COLO829 (cell line): ENCODE data around the gene TMC3.
A peak's percentile ranks its signal among the peaks of the same experiment; 100 is the strongest.
"Not testable (repeated sequence)": the region's sequence is repeated elsewhere in the genome, so short reads cannot be mapped to it uniquely, and the experiment has no call there.

ENCODE experiments used
- DNase-seq: peaks from one replicate; pipeline ENCODE4 v3.0.0; 2012; ENCODE audit warnings: low spot score

The TMC3 gene

DNA sequence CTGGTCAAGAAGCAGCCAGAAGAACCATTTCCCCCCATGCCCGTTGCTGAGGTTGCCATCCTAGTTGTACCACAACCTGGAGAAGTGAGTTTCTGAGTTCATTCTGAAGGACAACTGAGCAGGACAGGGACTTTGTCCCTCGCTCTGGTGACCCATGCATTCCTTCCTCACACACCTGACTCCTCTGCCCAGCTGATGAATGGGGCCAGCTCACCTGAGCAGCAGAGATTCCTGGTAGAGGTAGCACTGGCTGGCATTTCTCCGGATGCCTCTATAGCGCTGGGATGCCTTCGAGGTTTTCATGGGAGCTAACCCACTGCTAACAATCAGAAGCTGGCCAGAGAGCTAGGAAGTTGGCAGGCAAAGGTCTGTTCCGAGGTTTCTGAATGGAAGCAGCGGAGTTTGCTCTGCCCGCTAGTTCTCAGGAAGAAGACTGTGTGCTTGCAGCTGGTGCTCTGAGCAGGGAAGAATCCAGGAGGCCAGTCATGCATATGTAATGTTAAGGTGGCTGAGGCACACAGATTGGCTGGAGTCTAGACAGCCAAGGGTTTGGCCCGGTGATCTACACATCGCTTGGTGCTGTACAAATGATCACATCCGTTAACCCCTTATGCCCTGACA, at the start of gene TMC3:
Gene TMC3, minus strand, starts transcription at position 439 of the 621 bp plus-strand sequence. Its CDS starts 136 bp downstream, at position 303.
- DNase-seq: no peak

DNA sequence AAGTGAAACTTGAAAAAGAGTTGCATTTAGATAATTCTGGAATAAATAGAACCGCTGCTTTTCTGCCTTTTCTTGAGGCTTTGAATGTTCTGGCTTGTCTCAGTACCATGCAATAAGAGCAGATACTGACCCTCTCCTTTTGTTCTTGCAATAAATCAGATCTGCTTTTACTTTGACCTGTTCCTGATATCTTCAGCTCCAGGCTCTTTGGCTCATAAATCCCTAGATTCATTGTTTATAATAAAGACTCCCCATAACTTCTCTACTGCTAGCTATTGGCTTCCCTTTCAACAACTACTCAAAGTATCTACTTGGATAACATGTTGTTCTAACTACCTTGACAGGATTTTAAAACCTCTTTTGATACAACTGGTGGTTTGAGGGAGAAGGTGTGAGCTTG, 47.4 kb upstream of the TMC3 start:
- no peak for DNase-seq

DNA sequence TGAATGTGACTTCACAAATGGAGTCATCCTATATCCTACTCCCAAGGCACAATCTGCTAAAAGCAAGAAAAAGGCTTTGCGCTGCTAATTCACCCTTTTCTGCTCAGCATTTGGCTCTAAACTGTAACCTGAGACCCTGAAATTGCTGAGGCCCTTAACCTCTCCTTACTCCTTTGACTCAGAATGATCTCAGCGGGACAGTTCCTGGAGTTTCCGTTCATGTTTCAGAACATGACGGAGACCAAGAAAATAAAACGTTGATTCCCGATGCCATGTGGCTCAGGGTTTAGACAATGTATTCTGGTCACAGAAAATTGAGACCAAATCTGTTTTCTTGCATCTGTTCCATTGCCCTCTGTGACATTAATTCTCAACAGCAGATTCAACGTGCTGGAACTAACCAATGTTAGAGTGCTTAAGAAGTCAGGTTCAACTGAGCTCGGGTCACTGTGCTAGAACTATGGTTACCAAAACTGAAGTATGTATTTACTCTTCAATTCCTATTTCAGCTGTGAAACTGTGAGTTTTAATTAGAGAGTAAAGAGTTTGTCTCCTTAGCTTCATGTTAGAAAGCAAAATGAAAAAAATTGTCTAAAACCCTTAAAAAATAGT, 45.4 kb upstream of the TMC3 start:
- no peak for DNase-seq

DNA sequence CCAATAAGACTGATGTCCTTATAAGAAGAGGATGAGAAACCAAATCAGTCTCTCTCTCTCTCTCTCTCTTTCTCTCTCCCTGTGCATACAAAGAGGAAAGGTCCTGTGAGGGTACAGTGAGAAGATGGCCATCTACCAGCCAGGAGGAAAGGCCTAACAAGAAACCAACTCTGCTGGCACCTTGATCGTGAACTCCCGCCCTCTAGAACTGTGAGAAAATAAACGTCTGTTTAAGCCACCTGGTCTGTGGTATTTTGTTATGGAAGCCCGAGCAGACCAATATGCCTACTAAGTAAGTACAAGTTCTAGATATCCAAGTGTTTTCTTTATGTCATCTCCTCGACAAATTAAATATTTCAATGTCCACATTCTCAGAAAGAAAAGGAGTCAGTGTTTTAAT, 44.9 kb upstream of the TMC3 start:
- DNase-seq: no peak

DNA sequence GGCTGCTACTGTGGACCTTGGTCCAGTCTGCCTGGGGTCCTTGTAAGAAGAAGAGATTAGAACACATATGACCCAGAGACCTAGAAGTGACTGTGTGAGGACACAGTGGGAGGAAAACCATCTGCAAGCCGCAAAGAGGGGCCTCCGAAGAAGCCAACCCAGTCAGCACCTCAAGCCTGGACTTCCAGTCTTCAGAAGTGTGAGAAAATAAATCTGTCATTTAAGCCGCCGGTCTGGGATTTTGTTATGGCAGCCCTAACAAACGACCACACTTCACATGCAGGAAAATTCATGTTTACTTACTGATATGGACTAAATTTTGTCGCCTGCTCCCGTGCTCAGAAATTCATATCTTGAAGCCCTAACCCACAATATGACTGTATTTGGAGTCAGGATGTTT, 44.4 kb upstream of the TMC3 start:
- DNase-seq: no peak

DNA sequence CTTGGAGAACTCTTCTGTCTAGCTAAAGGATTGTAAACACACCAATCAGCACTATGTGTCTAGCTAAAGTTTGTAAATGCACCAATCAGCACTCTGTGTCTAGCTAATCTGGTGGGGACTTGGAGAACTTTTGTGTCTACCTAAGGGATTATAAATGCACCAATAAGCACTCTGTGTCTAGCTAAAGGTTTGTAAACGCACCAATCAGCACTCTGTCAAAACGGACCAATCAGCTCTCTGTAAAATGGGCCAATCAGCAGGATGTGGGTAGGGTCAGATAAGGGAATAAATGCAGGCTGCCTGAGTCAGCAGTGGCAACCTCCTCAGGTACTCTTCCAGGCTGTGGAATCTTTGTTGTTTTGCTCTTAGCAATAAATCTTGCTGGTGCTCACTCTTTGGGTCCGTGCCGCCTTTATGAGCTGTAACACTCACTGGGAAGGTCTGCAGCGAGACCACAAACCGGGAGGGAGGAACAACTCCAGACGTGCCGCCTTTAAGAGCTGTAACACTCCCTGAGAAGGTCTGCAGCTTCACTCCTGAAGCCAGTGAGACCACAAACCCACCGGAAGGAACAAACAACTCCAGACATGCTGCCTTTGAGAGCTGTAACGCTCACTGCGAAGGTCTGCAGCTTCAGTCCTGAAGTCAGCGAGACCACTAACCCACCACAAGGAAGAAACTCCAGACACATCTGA, 40.4 kb upstream of the TMC3 start:
- not testable (repeated sequence) for DNase-seq

DNA sequence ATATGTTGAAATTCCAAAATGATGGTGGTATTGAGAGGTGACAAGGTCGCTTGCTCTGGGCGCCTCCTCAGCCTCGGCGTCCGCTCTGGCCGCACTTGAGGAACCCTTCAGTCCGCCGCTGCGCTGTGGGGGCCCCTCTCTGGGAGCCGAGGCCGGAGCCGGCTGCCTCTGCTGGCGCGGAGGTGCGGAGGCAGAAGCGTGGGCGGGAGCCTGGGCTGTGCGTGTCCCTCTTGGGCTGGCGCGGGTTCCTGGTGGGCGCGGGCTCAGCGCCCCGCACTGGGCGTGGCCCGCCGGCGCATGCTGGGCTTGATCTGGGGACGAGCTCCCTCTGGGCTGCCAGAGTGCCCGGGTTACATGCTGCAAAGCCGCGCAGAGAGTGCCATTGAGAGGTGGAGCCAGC, 39.8 kb upstream of the TMC3 start:
- no peak for DNase-seq

DNA sequence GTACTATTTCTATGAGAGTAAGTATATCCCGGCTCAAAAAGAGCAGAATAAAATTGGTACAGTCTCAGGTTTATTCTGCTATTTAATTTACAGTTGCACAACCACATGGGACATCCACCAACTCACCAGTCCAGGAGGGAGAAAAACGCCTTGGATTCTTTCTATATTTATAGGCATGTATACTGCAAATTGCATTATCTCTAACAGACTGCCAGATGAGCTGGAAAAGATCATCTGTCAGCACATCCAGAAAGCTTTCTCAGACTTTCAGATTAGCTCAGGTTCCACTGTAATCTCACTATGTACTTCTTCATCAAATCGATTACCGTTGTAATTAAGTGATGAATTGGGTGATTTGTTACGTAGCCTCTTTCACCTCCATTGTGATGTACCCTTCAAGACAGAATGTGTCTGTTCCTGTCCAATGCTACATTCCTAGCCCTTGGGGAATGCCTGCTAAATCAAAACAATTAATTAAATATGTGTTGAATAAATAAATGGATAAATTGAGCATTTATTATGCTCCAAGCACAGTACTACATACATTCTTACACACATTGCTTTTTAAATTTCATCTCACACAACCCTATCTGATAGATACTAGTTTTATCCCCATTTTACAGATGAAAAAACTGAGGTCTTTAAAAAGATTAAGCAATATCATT, 38.1 kb upstream of the TMC3 start:
- no peak for DNase-seq

DNA sequence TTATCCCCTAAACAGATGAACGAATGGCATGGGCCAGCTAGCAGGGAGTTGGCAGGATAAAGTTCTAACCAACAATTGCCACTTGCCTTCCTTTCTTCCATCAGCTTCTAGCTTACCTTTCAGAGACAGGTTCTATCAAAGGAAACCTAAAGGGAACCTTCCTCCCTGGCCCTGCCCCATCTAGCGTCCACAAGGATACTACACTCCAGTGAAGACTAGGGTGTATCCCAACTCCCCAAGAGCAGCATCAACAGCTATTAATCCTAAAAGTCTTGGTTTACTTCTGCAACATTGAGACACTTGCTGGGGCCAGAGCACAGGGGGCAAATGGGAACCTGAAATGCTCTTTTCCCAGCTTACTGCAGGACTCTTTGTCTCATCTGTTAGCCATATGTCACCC, 37.0 kb upstream of the TMC3 start:
- DNase-seq: no peak

DNA sequence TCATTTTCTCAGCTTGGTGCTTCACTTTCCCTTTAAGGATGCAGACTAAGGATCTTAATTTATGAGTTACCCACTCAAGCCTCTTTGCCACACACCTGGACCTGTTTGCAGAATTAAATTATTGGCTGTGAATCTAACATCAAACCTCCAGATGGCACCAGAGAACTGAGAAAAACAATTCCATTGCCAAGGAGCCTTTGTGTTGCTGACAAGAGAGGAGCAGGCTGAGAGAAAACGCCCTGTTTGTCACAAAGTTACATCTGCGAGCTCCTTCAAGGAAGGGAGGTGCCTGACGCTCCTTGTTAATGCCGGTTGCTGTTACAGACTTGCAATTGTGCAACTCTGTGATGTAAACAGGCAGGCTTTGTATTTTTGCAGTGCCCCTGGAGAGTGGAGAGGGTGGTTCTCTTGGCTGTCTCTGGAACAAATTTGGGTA, 36.3 kb upstream of the TMC3 start:
- DNase-seq: peak; percentile 25

DNA sequence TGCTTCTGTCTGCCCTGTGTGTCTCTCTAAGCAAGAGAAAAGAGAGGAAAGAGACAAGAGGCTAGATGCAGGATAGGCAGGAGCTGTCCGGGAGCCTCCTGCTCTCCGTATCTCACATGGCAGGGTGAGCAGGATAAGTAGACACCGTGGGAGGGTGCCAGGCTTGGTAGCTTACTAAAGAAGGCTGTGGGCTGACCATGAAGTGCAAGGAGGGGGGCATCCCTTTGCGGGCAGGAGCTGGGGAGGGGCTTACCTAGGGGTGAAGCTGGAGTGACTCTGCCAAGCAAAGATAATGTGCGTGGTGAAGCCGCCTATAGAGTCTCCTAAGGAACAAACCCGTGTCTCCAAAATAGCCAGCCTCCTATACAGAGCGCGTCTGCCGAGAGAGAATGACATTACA, 33.7 kb upstream of the TMC3 start:
- DNase-seq: no peak

DNA sequence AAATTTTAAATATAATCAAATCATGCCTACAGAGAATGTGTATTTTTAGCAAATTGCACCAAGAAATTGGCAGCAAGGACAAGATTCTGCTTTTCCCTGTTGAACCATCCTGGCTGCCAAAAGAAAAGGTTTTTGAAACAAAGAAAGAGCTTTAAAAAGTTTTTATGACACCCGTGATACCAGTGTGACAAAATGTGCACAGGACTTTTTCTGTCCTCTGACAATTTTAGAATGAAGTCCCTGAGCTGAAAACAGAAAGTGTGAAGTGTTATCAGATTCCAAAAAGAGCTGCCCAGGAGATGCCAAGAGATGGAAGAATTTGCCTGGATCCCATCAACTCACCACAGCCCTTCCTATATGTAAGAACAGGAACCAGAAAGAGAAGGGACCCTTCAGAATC, 33.2 kb upstream of the TMC3 start:
- no peak for DNase-seq

DNA sequence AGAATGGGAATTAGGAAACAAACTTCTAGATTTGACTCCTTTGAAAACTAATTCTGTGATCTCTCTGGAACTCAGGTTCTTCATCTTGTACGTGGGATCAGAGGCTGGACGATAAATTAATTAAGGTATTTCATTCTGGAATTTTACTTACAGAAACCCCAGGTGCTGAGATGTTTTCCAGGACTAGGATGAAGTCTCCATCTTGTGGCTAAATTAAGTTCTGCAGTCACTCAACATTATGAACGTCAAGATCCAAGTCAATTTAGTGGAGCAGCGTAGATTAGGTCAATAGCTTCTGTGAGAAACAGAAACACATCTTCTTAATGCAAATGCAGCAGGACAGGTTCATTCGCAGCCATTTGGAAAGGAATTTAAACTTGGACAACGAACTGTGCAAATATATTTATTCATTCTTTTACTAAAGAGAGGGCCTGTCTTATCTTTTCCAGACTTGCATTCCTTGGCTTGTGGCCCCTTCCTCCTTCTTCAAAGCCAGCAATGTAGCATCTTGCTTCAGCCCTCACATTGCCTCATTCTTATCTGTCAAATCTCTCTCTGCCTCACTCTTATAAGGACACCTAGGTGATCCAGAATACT, 26.7 kb upstream of the TMC3 start:
- peak; percentile 39 for DNase-seq

DNA sequence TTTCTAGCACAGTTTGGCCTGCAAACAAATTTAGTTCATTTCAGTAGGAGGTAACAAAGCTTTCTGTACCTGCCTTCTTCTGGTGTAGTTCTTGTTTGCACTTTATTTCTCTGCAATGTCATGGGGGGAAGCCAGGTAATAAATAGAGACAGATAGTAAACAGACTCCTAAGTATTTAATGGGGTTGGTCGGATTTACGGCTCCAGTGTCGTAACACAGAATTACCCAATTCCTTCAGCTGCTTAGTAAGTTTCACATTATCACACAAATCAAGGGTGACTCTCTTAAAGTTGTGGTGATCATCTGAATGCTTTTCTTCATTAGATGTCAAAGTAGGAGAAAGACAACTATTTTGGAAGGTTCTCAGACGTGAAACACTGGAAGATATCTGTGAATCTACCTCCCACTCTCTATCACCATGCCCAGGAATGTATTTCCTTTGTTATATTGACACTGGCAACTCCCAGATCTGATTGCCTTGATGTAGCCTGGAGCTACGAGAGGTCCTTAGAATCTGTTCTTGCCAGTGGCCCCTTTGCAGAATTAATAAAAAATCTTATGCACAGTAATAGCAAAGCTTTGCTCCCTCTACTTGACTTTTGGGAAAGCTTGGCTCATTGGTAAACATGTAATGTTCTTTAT, 25.0 kb upstream of the TMC3 start:
- DNase-seq: no peak

DNA sequence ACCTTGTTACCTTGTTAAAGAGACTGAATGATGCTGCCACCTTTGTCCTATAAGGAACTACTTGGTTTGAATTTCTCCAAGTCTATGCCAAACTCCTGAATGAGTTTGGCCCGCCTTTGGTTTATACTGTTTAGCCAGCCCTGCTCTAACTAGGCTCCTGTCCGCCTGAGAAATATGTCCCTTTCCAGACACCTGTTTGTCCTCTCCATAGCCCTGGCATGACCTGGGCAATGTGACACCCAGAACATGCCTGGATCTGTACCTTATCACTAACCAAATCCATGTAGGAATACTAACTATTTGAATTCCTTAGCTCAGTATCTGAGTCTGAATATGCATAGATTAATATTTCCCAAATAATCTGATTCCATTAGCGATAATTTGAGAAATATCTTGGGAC, 24.4 kb upstream of the TMC3 start:
- DNase-seq: no peak

DNA sequence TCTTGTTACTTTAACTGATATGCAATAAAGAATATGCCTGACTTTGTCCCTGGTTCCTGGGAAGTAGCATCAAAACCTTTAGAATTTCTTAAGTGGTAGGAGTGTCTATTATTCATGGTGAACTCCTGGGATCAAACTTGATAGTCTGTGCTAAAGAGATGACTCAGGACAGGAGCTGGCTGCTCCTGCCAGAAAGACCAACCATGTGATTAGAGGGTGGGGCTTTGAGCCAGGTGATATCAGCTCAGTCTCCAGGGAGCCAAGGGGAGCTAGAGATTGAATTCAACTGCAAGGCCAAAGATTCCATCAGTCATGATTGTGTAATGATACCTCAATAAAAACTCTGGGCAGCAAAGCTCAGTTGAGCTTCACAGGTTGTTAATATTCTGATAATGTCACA, 20.6 kb upstream of the TMC3 start:
- DNase-seq: no peak

DNA sequence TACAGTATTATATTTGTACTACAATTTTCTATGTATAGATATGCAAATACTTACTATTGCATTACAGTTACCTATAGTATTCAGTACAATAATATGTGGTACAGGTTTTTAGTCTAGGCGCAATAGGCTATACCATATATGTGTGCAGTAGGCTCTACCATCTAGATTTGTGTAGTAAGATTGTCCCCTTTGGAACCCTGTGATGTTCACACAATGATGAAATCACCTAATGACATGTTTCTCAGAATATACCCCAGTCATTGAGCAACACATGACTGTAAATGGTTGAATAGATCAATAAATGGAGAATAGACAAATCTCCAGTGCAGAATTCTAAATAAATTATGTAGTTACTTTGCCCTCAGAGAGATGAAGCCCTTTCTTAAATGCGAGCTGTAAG, 17.6 kb upstream of the TMC3 start:
- no peak for DNase-seq

DNA sequence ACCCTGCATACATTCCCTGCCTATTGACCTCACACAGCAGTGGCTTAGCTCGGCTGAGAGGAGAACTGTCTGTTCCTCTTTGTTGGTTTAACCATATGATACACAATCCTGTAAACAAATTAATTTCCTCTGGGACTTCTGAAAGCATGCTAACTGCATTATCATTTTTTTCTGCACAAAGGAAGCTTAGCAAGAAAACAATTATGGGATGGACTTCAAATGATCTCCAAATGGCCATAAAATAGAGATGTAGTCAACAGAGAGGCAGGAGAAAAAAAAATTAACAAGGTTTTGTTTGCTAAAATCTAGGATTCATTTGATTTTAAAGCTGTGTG, 14.4 kb upstream of the TMC3 start:
- no peak for DNase-seq

DNA sequence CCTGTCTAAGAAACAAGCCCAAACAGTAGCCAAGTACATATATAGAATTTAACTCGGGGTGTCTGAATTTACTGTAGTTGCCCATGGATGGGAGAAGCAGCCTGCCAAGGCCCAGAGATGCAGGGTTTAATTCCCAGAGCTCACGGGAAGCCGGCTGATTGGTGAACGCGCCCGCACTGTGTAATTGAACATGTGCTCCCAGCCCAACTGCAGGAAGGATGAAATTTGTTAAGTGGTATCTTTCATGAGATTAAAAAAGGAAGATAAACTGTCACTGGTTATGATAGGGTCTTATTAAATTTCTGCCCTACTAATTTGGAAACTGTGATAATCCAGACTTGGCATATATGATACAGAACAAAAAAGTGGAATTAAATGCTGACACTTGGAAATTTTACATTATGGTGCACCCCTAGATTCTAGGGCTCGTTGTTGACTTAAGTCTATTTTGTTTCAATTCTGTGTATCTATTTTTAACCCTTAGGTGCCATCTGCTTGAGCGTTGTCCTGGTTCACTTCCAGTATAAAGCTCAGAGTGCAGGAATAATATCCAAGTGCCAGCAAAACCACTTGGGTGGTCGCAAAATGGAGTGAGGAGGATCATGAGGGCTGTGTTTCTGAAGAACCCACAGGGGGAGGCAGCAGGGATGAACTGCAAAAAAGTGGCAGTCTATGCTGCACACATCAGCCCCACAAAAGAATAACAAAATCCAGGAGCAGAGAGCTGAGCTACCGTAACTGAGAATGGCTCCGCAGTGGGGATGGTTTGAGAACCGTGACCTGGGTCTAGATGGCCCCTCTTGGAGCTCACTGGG, 13.8 kb upstream of the TMC3 start:
- no peak for DNase-seq

DNA sequence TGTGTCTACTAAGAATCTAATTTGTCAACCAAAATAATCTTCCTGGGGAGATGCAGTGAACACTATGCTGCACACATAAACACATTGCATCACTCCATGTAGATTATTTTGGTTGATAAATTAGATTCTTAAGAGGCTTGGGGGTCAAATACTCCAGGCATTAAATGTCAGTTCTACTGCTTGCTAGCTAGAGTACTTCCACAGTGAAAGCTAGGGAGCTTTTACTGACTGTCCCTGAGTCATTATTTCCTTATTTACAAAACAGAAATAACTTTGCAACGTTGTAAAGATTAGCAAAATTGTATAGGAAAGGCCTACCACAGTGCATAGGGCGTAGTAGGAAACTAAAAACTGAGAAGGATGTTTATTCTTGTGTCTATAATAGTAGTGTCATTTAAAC, 12.9 kb upstream of the TMC3 start:
- DNase-seq: no peak

DNA sequence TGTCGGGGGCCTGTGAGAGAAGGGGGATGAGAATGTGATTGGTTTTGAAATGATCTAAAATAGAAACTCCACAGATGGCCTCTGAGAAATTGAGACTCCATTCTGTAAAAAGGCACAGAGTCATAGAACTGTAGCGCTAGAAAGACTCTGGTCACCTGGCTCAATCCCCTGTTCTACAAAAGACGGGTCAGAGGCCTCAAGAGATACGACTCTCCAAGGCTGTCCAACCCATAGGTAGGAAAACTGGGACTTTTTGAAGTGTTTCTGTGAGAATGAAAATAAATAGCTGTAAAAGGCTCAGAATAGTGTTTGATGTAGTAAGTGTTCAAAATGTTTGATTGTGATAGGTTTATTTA, 11.7 kb upstream of the TMC3 start:
- no peak for DNase-seq
